NOMO-1 treated with DMSO at 0.1 percent for 48 hours (cell line): ENCODE results near the gene SPRR3.

Experiments
- DNase-seq: peaks from one replicate; lab custom pipeline; 2025; ENCODE audit not compliant: unreplicated experiment; lab: John Stamatoyannopoulos, UW

The SPRR3 gene

DNA sequence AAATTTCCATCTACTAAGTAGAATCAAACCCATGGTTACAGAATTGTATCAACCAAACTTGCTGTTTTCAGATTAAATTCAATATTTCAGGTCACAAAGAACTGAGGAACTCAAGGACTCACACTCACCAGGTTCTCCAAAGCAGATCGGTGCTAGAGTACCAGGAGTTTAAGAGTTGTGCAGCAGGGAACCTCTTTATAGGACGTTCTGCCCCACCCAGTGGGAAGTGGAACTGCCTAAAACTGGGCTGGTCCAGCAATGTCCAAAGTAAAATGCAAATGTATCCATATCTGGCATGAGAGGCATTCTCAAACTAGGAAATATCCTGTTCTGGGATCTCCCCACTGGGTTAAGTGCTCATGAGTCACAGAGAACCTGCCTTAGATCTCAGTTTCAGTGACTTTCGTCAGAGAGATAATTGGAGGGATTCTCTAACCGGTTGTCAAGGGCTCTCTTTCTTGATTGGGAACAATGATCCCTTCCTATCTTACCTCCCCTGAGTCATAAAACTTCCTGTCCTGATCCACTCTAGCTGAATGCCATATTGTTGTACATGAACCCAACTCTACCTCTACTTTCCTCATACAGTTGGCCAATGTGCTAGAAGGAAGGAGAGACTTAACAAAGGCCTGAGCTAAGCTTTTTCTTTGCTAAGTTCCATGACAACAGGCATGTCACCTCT, 39.5 kb downstream of the SPRR3 start, which contains the start of gene SPRR2D:
Gene SPRR2D (minus strand): TSS at position 171 of the 682 bp plus-strand sequence. CDS start 774 bp downstream, outside the sequence.
- no peak for DNase-seq

DNA sequence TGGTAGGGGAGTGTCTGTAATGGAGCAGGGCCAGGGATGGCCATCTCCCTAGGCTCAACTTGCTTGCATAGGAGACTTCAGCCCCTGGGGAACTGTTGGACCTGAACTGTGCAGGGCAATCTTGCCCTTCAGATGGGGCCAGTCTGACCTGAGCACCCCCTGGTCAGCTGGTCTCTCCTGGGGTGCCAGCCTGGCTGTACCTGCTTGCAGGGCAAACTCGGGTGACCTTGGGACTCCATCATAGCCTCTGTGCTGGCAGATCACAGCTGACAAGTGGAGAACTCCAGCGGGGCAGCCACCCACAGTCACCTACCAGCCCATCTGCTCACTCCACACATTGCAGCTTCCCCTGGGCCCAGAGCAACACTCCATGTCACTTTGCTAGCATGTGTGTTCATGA, 47.7 kb downstream of the SPRR3 start:
- DNase-seq = no peak
